GM19099 (cell line): ENCODE data around the gene STAT3.

Experiments used
- POLR2A ChIP-seq: IDR thresholded peaks from 3 replicates; pipeline ENCODE4 v1.6.1; 2011; ENCODE audit warnings: low read depth; ENCODE audit not compliant: insufficient read length; ENCODE audit errors: extremely low read depth

The STAT3 gene

DNA sequence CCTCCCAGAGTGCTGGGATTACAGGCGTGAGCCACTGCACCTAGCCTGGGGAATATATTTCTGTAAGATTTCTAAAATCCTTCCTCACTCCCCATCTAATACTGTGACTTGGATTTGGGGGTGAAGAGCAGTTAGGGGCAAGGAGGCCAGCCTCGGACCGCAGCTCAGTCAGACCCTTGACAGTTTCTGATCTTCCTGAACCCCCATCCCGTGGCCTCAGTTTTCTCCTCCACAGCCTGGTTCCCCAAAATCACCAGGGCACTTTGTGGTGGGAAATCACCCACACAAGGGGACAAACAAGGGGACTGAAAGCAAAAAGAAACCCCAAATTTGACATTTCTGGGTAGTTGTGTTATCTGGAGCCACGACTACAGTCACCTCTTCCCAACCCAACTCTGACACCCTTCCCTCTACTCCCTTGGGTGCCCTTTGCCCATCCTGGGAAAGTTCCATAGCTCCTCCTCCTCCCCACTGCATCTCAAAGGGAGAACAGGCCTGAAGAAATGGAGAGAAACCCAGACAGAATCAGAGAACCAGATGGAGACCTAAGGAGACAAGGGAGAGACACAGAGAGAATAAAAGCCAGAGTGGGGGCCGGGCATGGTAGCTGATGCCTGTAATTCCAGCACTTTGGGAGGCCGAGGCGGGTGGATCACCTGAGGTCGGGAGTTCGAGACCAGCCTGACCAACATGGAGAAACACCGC lies 102.7 kb downstream of the STAT3 start:
- TF ChIP-seq POLR2A: no peak

DNA sequence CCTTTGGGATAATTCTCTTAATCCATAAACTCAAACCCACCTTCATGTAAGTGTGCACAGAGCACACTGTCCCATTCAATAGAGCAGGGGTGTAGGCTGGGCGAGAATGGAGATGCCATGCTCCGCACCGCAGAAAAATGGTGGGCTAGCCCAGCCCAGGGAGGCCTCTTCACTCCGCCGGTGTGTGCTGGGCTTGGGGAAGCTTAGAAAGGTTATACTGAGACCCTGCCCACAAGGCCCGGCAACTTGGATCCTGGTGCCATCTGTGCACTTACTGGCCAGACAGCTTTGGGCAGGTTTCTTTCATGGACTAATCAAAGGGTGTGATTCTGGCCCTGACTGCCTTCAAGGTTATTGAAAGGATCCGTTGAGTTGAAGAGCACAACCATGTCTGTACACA lies 103.7 kb downstream of the STAT3 start:
- no peak for TF ChIP-seq POLR2A

DNA sequence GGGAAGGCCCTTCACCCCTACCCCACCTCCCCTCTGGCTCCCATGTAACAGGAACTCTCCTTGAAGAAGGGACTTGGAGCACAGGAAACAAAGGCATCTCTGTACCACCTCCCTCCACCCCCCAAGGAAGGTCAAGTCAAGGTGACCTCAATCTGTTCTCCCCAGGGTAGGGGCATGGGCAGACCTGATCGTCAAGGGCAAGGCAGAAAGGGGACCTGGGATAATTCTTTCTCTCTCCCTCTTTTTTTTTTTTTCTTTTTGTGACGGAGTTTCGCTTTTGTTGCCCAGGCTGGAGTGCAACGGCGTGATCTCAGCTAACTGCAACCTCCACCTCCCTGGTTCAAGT lies 104.2 kb downstream of the STAT3 start:
- no peak for TF ChIP-seq POLR2A

DNA sequence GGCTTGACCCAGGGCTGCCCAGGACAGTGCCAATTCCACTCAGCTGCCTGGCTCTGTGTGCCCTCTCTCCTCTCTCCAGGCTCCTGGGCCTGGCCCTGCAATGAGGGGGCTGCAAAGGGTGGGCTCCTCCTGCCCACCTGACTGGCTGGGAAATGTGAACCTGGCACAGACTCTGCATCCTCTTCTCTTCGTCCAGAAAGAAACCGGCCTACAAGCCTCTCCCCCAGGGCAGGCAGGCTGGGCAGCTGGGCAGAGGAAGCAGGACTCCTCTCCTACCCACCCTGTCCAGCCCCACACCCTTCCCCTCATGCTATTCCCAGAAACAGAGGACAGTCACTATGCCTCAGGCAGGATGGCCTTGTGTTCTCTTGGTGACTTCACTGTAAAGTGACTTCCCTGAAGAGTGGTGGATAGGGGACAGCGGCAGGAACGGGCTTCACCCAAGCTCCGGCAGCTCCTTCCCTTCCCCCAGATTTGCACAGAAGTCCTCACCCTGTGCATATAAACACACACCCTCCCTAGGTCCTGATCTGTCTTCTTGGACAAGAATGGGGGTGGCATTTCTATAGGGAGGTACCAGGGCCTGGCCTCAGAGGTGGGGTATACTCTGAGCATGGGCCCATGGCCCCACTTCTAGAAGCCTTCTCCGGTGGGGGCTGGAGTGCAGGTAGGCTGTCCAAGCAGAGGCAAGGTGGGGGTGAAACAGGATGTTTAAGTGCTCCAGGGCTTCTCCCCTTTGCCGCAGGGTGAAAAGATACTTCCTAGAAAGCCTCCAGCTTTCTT lies 104.8 kb downstream of the STAT3 start:
- no peak for TF ChIP-seq POLR2A

DNA sequence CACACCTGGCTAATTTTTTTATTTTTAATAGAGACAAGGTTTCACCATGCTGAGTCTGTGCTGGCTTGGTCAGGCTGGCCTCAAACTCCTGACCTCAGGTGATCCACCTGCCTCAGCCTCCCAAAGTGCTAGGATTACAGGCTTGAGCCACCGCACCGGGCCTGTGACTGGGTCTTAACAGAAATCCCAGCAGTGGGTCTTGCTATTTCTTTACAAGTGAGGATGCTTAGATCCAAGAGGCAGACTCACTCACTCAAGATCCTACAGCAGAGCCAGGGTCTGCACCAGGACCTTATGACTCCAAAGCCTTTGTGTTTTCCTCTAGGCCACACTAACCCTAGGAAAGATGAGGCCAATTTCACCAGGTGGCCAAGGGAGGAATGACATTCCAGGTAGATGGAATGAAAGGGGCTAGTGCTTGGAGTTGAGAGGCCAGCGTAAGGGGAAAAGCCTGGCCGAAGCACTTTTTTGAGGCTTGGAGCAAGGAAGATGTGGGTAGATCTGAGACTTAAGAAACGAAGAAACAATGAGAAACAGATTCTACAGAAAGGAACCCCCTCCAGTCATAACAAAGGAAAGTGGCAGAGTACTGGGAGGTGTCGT lies 105.7 kb downstream of the STAT3 start:
- TF ChIP-seq POLR2A: no peak

DNA sequence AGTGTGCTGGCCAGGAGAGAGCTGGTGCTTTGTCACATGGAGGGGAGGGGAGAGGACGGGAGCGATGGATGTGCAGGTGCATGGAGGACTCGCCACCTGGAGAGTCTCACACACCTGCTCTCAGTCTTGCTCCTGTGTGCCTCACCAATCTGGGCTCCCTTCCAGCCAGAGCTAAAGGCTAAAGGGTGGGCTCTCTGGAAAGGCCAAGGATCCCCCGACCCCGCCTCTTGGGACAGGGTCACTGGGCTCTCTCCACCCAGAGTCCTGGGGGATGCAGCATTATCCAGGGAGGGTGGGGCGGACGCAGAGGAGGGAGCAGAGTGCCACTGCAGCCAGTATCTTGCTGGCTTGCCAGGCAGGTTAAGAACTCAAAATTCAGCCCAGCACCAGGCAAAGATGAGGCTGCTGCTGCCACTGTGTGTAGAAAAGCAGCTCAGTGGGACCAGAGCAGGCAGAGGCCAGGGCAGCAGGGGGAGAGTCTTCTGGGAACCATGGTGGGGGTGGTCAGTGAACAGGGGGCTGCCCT lies 106.6 kb downstream of the STAT3 start:
- TF ChIP-seq POLR2A: no peak

DNA sequence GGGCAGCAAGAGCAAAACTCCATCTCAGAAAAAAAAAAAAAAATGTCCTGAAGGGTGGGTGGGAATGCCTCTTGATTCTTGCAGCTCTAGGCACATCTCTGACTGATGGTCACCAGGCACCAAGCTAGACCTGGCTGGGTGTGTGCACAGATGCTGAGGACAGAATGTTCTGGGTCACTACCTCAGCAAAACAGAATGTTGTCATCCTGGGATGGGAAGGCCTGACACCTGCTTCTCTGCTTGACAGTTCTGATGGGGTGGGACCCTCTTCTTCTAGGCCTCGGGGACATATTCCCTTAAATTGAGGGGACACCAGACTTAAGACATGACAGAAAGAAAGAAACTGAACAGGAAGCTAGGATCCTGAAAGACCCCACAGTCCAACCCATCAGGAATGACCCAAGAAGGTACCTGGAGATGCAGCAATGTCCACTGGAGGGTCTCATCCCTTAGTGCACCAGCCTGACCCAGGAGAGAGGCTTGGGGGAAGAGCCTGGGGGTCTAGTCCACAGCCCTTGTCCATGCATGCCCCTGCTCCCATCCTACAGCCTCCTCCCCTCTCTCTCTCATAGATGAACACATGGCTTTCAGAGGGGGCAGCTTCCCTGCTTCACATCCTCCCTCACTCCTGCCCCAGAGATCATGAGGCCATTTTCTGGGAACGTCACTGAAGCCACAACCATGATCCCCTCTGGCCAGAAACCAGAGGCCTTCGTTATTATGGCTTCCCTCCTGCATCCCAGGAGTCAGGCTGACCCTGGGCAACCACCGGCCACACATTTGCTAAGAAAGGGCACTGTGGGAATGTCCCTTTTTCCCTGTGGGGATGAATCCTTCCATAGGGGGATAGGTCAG lies 108.2 kb downstream of the STAT3 start:
- no peak for TF ChIP-seq POLR2A

DNA sequence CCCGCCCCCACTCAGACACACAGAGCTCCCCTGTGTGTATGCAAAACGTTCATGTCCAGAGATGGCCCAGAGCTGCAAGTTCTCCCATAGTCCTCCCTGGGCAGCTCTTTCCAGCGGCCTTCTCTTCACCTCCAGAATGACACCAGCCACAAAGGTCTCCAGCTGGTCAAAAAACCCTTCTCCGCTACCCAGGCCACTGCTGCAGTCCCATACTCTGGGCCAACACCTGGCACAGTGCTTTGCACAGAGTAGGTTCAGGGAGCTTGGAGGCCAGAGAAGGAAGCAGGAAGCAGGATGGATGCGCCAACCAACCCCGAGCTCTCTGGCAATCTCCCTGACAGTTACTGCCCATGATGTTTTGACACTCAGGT lies 110.9 kb downstream of the STAT3 start:
- TF ChIP-seq POLR2A: no peak

DNA sequence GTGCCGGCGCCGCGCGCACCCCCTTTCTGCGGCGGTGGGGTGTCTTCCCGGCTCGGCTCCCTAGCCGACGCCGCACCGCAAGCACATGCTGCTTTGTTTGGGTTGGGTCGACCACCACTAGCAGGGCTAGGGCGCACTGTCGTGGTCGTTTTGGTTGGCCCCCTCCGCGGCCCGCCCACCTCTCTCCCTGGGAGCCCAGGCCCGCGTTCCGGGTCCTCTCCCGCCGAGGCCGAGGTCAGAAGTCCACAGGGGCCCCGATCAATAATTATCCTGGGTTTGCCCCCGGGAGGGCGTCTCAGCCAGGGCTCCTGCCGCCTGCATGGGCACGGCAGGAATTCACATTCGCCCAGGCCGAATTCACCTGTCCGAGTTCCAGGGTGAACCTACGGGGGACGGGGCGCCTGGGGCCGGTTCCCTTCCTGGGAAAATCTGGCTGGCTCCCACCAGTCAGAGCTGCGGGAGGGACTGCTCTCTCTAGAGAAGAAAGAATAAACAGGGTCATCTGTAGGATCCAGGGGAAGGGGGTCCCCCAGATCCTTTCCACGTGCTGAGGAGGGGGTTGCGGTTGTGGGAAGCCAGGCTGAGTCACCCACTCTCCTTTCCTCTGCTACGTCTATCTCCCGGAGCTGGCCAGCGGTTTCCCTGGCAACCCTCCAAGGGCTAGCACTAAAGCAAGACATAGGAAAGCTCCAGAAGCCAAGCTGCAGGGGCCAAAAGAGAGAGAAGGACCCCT lies 111.5 kb downstream of the STAT3 start:
- TF ChIP-seq POLR2A: no peak

DNA sequence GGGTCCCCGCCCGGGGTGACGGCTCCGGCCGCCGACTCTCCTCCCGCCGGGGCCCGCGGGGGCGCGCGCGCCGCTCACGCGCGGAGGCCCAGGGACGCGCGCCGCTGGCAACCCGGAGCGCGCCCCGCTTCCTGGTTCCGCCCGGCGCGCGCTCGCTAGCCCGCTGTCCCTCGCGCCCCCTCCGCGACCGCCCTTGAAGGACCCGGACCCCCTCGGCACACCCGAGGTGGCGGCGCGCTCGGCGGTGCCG lies 112.0 kb downstream of the STAT3 start, which contains the start of gene STAT5B:
TSS of gene STAT5B (minus strand) at position 33 of the 250 bp plus-strand sequence. CDS start 44,264 bp downstream, outside the sequence.
- TF ChIP-seq POLR2A: peak; percentile 82

DNA sequence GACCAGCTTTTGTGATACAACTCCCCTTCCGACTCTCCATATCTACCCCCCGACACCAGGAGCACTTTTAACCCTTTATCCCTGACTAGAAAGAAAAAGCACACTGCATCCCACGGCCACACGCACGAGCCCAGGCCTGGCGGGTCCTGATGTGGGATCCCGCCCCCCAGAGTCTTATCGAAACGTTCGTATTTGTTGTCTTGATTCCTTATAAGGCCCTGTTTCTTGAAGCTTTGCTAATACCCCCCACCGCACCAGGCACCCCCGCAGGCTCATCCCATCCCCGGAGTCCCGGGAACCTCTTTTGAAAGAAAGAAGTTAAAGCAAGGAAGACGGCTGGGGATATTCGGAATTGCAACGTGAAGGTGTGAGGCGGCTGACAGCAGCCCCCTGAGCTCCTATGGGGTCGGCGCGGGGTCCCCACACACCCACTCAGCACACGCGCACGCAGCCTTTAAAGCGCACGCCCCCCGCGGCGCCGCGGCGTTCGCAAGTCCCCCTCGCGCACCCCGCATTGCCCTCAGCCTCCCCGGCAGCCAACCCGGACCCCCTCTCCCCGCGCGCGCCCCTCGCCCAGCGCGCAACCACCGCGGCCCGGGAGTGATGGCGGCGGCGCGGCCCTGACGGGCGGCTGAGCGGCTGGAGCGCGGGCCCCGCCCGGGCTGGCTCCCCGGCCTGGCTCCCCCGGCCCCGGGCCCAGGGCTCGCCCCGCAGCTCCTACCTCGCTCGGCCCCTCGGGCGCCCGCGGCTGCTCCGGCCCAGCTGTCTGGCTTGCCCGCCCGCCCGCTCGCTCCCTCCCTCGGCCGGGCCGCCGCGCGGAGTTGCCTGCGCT lies 112.5 kb downstream of the STAT3 start:
- no peak for TF ChIP-seq POLR2A

DNA sequence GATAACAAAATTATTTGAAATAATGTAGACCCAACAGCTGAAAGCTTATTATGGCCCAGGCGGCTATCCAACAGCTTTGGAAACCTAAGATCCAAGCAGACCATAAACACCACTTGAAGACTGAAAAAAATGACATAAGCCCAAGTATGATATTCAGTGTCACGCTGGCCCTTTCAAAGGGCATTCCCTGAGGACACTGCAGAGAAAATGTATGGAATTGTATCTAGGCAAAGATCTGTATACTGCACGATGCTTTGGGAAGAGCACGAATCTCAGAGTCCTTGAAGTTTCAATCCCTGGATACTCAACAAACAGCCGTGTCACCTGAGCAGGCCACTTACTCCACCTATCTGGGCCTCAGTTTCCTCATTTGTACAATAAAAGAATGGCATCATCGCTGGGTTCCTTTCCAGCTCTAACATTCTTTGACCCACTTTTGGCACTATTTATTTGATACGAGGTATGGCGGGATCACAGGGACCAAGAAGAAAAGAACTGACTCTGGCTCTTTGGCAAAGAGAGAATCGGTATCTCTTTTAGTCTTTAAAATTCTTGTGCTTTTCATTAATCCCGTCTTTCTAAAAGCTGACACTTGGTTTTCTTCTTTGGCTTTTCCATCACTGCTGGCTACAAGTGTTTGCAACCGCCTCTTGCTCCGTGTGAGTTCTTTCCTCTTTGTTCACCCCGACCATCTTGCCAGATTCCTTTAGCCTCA lies 113.3 kb downstream of the STAT3 start:
- no peak for TF ChIP-seq POLR2A

DNA sequence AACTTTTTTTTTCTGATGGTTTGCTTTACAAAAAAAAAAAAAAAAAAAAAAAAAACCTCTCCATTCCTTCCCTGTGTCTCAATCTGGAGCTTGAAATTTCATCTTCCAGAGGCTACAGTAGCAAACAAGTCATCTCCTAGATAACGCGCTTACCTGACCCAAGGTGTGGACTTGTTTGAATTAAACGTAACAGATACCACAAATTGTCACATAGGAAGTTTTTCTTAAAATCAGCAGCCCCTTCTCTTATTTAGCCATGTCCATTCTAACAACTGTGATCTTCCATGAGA lies 114.0 kb downstream of the STAT3 start:
- TF ChIP-seq POLR2A: no peak
